ENCODE results near the gene RIT2. TPM values are rescaled to one million over a fixed set of nuclear protein-coding genes. Genes with fewer than 3 reads are reported as not detected.

Gene RIT2
- total RNA-seq, 1 experiment from 2014 or later = not detected

DNA sequence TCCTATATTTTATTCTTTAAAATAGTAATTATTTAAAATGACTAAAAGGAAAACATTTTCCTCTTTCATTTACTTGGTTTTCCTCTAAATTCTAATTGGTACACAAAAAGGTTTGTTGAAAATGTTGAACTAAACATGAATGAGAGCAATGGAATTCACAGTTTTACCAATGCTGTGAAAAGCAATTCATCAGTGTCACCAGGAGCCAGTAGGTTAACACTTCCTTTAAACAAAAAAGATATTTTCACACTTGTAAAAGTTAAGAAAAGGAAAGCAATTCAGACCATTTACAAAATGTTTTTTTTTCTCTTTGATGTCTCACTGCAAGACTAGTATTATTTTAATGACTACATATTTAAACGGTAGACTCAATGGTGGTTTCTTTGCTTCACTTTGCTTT, 341.6 kb downstream of the RIT2 start:
- H3K4me1 Mint-ChIP-seq (ENCODE audit: low read depth, unreplicated experiment) = no peaks in the 10 kb centered on the region
- no peak overlapping the region for H3K27ac Mint-ChIP-seq (ENCODE audit: unreplicated experiment)
- H3K9me3 Mint-ChIP-seq (ENCODE audit: low read depth, unreplicated experiment) = no peaks in the 10 kb centered on the region
- H3K4me3 Mint-ChIP-seq (ENCODE audit: low read depth, unreplicated experiment) = no peak overlapping the region
- BruUV-seq (replicated peaks) = no TSS peak
- no peak for DNase-seq
- TF ChIP-seq, protein P1, sequence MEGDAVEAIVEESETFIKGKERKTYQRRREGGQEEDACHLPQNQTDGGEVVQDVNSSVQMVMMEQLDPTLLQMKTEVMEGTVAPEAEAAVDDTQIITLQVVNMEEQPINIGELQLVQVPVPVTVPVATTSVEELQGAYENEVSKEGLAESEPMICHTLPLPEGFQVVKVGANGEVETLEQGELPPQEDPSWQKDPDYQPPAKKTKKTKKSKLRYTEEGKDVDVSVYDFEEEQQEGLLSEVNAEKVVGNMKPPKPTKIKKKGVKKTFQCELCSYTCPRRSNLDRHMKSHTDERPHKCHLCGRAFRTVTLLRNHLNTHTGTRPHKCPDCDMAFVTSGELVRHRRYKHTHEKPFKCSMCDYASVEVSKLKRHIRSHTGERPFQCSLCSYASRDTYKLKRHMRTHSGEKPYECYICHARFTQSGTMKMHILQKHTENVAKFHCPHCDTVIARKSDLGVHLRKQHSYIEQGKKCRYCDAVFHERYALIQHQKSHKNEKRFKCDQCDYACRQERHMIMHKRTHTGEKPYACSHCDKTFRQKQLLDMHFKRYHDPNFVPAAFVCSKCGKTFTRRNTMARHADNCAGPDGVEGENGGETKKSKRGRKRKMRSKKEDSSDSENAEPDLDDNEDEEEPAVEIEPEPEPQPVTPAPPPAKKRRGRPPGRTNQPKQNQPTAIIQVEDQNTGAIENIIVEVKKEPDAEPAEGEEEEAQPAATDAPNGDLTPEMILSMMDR (IDR thresholded peaks at IDR 0.05; ENCODE audit: unreplicated experiment) = no peak
- no peaks in the 10 kb centered on the region for H3K27me3 Mint-ChIP-seq (ENCODE audit: unreplicated experiment)
- intact Hi-C loops (cut with micrococcal nuclease; ENCODE audit: unreplicated experiment) = no loop called here
- H3K36me3 Mint-ChIP-seq (ENCODE audit: insufficient read depth, unreplicated experiment) = no peaks in the 10 kb centered on the region
- CTCF ChIA-PET = no interaction called here

DNA sequence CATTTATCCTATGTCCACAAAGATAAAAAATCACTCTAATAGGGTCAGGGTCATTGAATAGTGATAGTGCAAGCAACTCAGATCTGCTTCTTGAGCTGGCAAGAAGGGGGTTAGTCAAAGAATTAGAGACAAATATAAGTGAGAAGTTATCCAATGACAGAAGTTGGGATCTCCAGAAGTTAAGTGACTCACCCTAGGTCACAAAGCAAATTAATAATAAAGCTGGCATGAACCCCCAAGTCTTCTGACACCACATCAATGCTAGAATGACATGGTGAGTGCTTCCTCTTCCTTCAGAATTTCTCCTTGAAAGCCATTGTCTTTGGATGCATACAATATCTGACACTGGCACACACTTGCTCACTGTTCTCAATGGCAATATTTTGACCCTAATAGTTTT, 343.5 kb downstream of the RIT2 start:
- no peak overlapping the region for H3K27ac Mint-ChIP-seq (ENCODE audit: unreplicated experiment)
- DNase-seq = no peak
- H3K9me3 Mint-ChIP-seq (ENCODE audit: low read depth, unreplicated experiment) = no peaks in the 10 kb centered on the region
- CTCF ChIA-PET = no interaction called here
- H3K4me1 Mint-ChIP-seq (ENCODE audit: low read depth, unreplicated experiment) = no peaks in the 10 kb centered on the region
- H3K36me3 Mint-ChIP-seq (ENCODE audit: insufficient read depth, unreplicated experiment) = no peaks in the 10 kb centered on the region
- BruUV-seq (replicated peaks) = no TSS peak
- TF ChIP-seq, protein P1 (IDR thresholded peaks at IDR 0.05; ENCODE audit: unreplicated experiment) = no peak
- no peak overlapping the region for H3K4me3 Mint-ChIP-seq (ENCODE audit: low read depth, unreplicated experiment)
- intact Hi-C loops (cut with micrococcal nuclease; ENCODE audit: unreplicated experiment) = no loop called here
- H3K27me3 Mint-ChIP-seq (ENCODE audit: unreplicated experiment) = no peaks in the 10 kb centered on the region

DNA sequence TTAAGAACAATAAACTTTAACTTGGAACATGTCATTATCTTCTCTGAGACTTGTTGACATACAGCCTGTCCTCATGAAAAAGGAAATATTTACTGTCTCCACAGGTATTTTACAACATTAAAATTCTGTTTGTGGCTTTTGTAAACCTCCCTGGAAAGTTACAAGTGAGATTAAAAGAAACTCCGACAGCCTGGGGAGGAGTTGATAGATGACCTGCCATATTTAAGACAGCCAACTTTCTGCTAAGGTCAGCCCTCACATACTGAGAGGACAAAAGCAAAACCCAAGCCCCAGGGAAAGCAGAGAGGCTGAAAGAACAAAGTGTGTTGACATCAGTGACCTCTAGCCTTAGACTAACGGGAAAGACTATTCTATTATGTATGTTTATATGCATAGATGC, 350.2 kb downstream of the RIT2 start:
- Mint-ChIP-seq H3K9me3 (ENCODE audit: low read depth, unreplicated experiment) (peaks cover 3% of the 10 kb centered on the region), H3K4me3 (ENCODE audit: low read depth, unreplicated experiment) (no peak overlapping the region), H3K27ac (ENCODE audit: unreplicated experiment) (no peak overlapping the region), H3K36me3 (ENCODE audit: insufficient read depth, unreplicated experiment) (no peaks in the 10 kb centered on the region), H3K27me3 (ENCODE audit: unreplicated experiment) (no peaks in the 10 kb centered on the region), H3K4me1 (ENCODE audit: low read depth, unreplicated experiment) (no peaks in the 10 kb centered on the region)
- TF ChIP-seq, protein P1 (IDR thresholded peaks at IDR 0.05; ENCODE audit: unreplicated experiment) = no peak
- no peak for DNase-seq
- CTCF ChIA-PET = no interaction called here
- BruUV-seq (replicated peaks) = no TSS peak
- intact Hi-C loops (cut with micrococcal nuclease; ENCODE audit: unreplicated experiment) = no loop called here

DNA sequence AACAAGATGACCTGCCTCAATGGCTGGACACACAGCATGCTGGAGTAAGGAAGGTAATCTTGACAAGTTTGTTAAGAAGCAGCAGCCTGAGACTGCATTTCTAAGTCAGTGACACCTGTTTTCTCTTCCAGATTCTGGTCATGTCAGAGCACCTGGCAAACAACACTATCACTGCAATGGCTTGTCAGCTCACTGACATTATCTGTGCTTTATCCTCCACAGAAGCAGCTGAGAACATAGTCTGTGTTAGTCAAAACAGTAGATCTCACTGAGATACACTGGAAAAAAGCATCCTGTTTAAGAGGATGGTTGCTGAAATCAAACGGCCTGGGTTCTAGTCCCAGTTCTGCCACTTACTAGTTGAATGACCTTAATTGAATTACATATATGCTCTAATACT, 355.2 kb downstream of the RIT2 start:
- CTCF ChIA-PET = no interaction called here
- Mint-ChIP-seq H3K9me3 (ENCODE audit: low read depth, unreplicated experiment) (no peaks in the 10 kb centered on the region), H3K27ac (ENCODE audit: unreplicated experiment) (no peak overlapping the region), H3K4me3 (ENCODE audit: low read depth, unreplicated experiment) (no peak overlapping the region), H3K36me3 (ENCODE audit: insufficient read depth, unreplicated experiment) (no peaks in the 10 kb centered on the region), H3K27me3 (ENCODE audit: unreplicated experiment) (no peaks in the 10 kb centered on the region), H3K4me1 (ENCODE audit: low read depth, unreplicated experiment) (no peaks in the 10 kb centered on the region)
- TF ChIP-seq, protein P1 (IDR thresholded peaks at IDR 0.05; ENCODE audit: unreplicated experiment) = no peak
- no peak for DNase-seq
- no TSS peak for BruUV-seq (replicated peaks)
- intact Hi-C loops (cut with micrococcal nuclease; ENCODE audit: unreplicated experiment) = no loop called here

DNA sequence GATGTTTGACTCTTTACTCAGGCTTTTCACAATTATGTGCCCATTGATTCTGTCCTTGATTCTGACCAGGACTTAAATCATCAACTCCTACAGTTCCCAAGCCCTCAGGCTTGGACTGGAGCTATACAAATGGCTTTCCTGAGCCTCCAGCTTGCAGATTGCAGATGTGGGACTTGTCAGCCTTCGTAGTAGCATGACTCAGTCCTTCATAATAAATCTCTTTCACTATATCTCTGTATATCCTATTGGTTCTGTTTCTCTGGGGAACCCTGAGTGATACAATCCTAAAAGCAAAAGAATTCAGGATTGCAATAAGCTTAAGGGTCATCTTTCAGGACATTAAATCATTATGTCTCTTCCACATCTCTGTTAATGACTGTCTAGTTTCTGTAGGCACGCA, 356.6 kb downstream of the RIT2 start:
- DNase-seq = no peak
- no peaks in the 10 kb centered on the region for H3K9me3 Mint-ChIP-seq (ENCODE audit: low read depth, unreplicated experiment)
- no peak overlapping the region for H3K4me3 Mint-ChIP-seq (ENCODE audit: low read depth, unreplicated experiment)
- no peaks in the 10 kb centered on the region for H3K27me3 Mint-ChIP-seq (ENCODE audit: unreplicated experiment)
- no peaks in the 10 kb centered on the region for H3K4me1 Mint-ChIP-seq (ENCODE audit: low read depth, unreplicated experiment)
- no peak overlapping the region for H3K27ac Mint-ChIP-seq (ENCODE audit: unreplicated experiment)
- CTCF ChIA-PET = no interaction called here
- TF ChIP-seq, protein P1 (IDR thresholded peaks at IDR 0.05; ENCODE audit: unreplicated experiment) = no peak
- BruUV-seq (replicated peaks) = no TSS peak
- H3K36me3 Mint-ChIP-seq (ENCODE audit: insufficient read depth, unreplicated experiment) = no peaks in the 10 kb centered on the region
- intact Hi-C loops (cut with micrococcal nuclease; ENCODE audit: unreplicated experiment) = no loop called here
